ENCODE measurements around the gene PTK7. TPM values are rescaled to one million over a fixed set of nuclear protein-coding genes. Genes with fewer than 3 reads are reported as not detected.
"Not testable (repeated sequence)": the region's sequence is repeated elsewhere in the genome, so short reads cannot be mapped to it uniquely, and the experiment has no call there.

The PTK7 gene
- total and polyA plus RNA-seq, 2 experiments from 2014 or later, result 75.8 to 115 TPM

DNA sequence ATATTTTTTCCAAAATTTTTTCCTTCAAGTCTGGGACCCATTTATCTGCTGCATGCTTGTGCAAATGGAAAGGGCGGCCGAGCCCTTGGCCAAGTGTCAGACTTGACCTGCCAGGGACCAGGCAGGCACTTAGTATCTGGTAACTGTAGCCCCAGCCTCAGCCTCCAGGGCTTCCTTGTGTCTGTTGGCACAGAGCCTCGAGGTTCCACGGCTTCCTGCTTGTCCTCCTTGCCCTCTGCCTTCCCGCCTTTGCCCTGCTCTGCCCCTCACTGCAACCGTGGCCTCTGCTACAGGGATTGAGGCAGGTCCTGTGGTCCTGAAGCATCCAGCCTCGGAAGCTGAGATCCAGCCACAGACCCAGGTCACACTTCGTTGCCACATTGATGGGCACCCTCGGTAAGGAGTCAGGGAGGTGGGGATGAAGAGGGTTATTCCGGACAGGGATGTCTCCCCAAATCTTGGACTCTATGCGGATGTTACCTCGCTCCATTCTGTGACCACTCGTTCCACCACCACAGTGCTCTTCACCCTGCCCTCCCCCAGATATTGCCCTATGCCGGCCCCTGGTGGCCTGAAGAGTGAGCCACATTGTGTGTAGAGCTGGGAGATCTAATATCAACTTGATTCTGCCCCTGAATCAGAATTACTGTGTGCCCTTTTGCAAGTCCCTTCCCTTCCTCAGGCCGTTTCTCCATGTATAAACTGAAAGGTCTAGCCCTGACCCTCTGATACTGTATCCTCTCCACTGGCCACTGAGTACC lies 53.5 kb downstream of the PTK7 start:
- peaks cover 5% of the 10 kb centered on the region for H3K36me3 ChIP-seq
- no peak overlapping the region for H3K4me3 ChIP-seq
- H3K9me3 ChIP-seq (ENCODE audit: low read depth), result no peaks in the 10 kb centered on the region
- peaks cover 14% of the 10 kb centered on the region for H3K4me1 ChIP-seq (ENCODE audit: low read depth)
- no peak overlapping the region for H3K27ac ChIP-seq
- TF ChIP-seq, protein P1, sequence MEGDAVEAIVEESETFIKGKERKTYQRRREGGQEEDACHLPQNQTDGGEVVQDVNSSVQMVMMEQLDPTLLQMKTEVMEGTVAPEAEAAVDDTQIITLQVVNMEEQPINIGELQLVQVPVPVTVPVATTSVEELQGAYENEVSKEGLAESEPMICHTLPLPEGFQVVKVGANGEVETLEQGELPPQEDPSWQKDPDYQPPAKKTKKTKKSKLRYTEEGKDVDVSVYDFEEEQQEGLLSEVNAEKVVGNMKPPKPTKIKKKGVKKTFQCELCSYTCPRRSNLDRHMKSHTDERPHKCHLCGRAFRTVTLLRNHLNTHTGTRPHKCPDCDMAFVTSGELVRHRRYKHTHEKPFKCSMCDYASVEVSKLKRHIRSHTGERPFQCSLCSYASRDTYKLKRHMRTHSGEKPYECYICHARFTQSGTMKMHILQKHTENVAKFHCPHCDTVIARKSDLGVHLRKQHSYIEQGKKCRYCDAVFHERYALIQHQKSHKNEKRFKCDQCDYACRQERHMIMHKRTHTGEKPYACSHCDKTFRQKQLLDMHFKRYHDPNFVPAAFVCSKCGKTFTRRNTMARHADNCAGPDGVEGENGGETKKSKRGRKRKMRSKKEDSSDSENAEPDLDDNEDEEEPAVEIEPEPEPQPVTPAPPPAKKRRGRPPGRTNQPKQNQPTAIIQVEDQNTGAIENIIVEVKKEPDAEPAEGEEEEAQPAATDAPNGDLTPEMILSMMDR (IDR thresholded peaks at IDR 0.05; ENCODE audit: low read depth, low read length), result peak; percentile 75
- H3K27me3 ChIP-seq, result no peaks in the 10 kb centered on the region
- DNase-seq (ENCODE audit: low read depth in 1 of 2, low spot score in 1 of 2), result peak; percentile 47 to 50

DNA sequence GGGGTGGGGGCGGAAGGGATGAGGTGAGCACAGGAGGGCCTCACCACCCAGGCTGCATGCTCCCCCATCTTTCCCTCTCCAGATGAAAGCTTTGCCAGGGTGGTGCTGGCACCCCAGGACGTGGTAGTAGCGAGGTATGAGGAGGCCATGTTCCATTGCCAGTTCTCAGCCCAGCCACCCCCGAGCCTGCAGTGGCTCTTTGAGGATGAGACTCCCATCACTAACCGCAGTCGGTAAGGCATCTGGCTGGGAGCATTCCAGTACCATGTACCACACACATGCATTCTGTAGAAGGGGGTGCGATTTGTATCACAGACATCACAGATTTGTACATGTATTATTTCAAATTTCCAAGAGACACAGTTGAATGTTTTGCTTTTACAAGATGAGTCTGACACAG lies 54.3 kb downstream of the PTK7 start:
- Histone ChIP-seq H3K4me1 (ENCODE audit: low read depth) (peaks cover 6% of the 10 kb centered on the region), H3K27ac (no peak overlapping the region), H3K9me3 (ENCODE audit: low read depth) (no peaks in the 10 kb centered on the region)

DNA sequence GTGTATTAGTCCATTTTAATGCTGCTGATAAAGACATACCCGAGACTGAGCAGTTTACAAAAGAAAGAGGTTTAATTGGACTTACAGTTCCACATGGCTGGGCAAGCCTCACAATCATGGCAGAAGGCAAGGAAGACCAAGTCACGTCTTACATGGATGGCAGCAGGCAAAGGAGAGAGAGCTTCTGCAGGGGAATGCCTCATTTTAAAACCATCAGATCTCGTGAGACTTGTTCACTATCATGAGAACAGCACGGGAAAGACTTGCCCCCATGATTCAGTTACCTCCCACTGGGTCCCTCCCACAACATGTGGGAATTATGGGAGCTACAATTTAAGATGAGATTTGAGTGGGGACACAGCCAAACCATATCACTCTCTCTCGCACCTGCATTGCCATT lies 55.3 kb downstream of the PTK7 start:
- not testable (repeated sequence) for H3K27me3 ChIP-seq; H3K36me3 ChIP-seq; H3K9me3 ChIP-seq (ENCODE audit: low read depth); H3K27ac ChIP-seq; H3K4me3 ChIP-seq; H3K4me1 ChIP-seq (ENCODE audit: low read depth); DNase-seq (ENCODE audit: low read depth in 1 of 2, low spot score in 1 of 2)

More for the DNA sequence above, 54.3 kb downstream of the PTK7 start:
- Histone ChIP-seq H3K27me3 (no peaks in the 10 kb centered on the region), H3K36me3 (peaks cover 5% of the 10 kb centered on the region), H3K4me3 (no peak overlapping the region)
- no peak for DNase-seq (ENCODE audit: low read depth in 1 of 2, low spot score in 1 of 2)
- TF ChIP-seq, protein P1 (IDR thresholded peaks at IDR 0.05; ENCODE audit: low read depth, low read length), result no peak

DNA sequence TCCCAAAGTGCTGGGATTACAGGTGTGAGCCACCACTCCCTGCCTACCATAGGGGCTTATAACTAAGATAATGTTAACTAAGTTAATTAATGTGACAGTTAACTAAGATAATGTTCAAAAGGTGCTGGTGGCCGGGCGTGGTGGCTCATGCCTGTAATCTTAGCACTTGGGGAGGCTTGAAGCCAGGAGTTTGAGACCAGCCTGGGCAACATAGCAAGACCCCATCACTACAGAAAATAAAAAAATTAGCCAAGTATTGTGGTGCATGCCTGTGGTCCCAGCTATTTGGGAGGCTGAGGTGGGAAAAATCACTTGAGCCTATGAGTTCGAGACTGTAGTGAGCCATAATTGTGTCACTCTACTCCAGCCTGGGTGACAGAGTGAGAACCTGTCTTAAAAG lies 62.2 kb downstream of the PTK7 start:
- no peak for DNase-seq (ENCODE audit: low read depth in 1 of 2, low spot score in 1 of 2)
- peaks cover 3% of the 10 kb centered on the region for H3K36me3 ChIP-seq
- H3K4me1 ChIP-seq (ENCODE audit: low read depth), result peaks cover 8% of the 10 kb centered on the region
- H3K9me3 ChIP-seq (ENCODE audit: low read depth), result no peaks in the 10 kb centered on the region
- TF ChIP-seq, protein P1 (IDR thresholded peaks at IDR 0.05; ENCODE audit: low read depth, low read length), result no peak
- no peak overlapping the region for H3K27ac ChIP-seq
- no peak overlapping the region for H3K4me3 ChIP-seq
- no peaks in the 10 kb centered on the region for H3K27me3 ChIP-seq

GRCh38 chr6:43139973-43140372 lies 63.9 kb downstream of the PTK7 start:
- H3K9me3 ChIP-seq (ENCODE audit: low read depth); H3K4me3 ChIP-seq; H3K36me3 ChIP-seq; DNase-seq (ENCODE audit: low read depth in 1 of 2, low spot score in 1 of 2); H3K4me1 ChIP-seq (ENCODE audit: low read depth); H3K27ac ChIP-seq; H3K27me3 ChIP-seq: not testable (repeated sequence)

GRCh38 chr6:43141644-43142043 lies 65.5 kb downstream of the PTK7 start:
- TF ChIP-seq, protein P1 (IDR thresholded peaks at IDR 0.05; ENCODE audit: low read depth, low read length), result no peak
- Histone ChIP-seq H3K4me1 (ENCODE audit: low read depth) (peaks cover 9% of the 10 kb centered on the region), H3K36me3 (peaks cover 4% of the 10 kb centered on the region), H3K4me3 (no peak overlapping the region), H3K9me3 (ENCODE audit: low read depth) (no peaks in the 10 kb centered on the region), H3K27ac (no peak overlapping the region), H3K27me3 (no peaks in the 10 kb centered on the region)
- DNase-seq (ENCODE audit: low read depth in 1 of 2, low spot score in 1 of 2), result no peak
